A549 (cell line): ENCODE results near the gene FASLG. TPM values are rescaled to one million over a fixed set of nuclear protein-coding genes. Genes with fewer than 3 reads are reported as not detected.

Source experiments
- ATAC-seq, 2 experiments: fragments of 200-7000 bp in 1 of 2; fragments of >200 bp in 1 of 2; cut with Nextera tagmentation in 1 of 2; cut with Tn5 transposase in 1 of 2; 3 replicates each; pipeline versions ENCODE4 v1.8.0 to v1.9.1; 2018 to 2020; ENCODE audit warnings: mild to moderate bottlenecking in 1 of 2, moderate library complexity in 1 of 2
- CTCF ChIA-PET: fragments of 300-600 bp; sonication (Branson Sonifier 250); formaldehyde crosslinking; extraction: SDS; loops from one replicate; lab custom pipeline; 2021; ENCODE audit warnings: antibody characterized with exemption, inconsistent platforms; lab: Yijun Ruan, JAX
- POLR2A ChIA-PET: fragments of 350-600 bp; formaldehyde crosslinking; extraction: SDS; loops from one replicate; lab custom pipeline; 2021; ENCODE audit warnings: antibody characterized with exemption, inconsistent platforms; lab: Yijun Ruan, JAX
- DNase-seq, 2 experiments: peaks; one replicate each; pipeline versions ENCODE4 v3.0.0 to v3.0.0-alpha.2; 2011 to 2016; ENCODE audit warnings: low read depth in 1 of 2, low spot score in 1 of 2
- FAIRE-seq: peaks from 2 replicates; lab custom pipeline; 2011; peaks lifted over from hg19 to GRCh38; lab: Jason Lieb, UNC
- H3K27ac ChIP-seq, 2 experiments: fragments of >200 bp; sonication (Bioruptor Twin); formaldehyde crosslinking; 3 replicates each; pipeline ENCODE4 v1.5.1; 2016 to 2017
- H3K4me1 ChIP-seq: fragments of >200 bp; sonication (Bioruptor Twin); formaldehyde crosslinking; 3 replicates; pipeline ENCODE4 v1.6.1; 2016
- H3K4me2 ChIP-seq: fragments of >200 bp; sonication (Bioruptor Twin); formaldehyde crosslinking; 3 replicates; pipeline ENCODE4 v1.6.1; 2016
- H3K4me3 ChIP-seq: fragments of >200 bp; sonication (Bioruptor Twin); formaldehyde crosslinking; 3 replicates; pipeline ENCODE4 v1.5.1; 2016
- H3K9me3 ChIP-seq: fragments of >200 bp; sonication (Bioruptor Twin); formaldehyde crosslinking; 3 replicates; pipeline ENCODE4 v1.6.1; 2016
- BCL3 ChIP-seq: fragments of >200 bp; sonication (Bioruptor Twin); formaldehyde crosslinking; IDR thresholded peaks from 3 replicates; pipeline ENCODE4 v1.6.1; 2016
- CBX2 ChIP-seq: fragments of 200-600 bp; sonication (generic); IDR thresholded peaks from 2 replicates; pipeline ENCODE4 v1.6.1; 2016; ENCODE audit warnings: low read depth, mild to moderate bottlenecking, borderline replicate concordance
- CEBPB ChIP-seq, 2 experiments: fragments of >200 bp in 1 of 2; sonication (Bioruptor Twin) in 1 of 2; formaldehyde crosslinking in 1 of 2; IDR thresholded peaks; 2 replicates each; pipeline ENCODE4 v1.6.1; 2012 to 2016
- CHD4 ChIP-seq: fragments of 200-600 bp; sonication (generic); IDR thresholded peaks from 2 replicates; pipeline ENCODE4 v1.6.1; 2016; ENCODE audit warnings: antibody characterized with exemption, mild to moderate bottlenecking, borderline replicate concordance
- CTCF ChIP-seq: fragments of >200 bp; sonication (Bioruptor Twin); formaldehyde crosslinking; IDR thresholded peaks from 3 replicates; pipeline ENCODE4 v1.5.1; 2016
- E2F6 ChIP-seq: IDR thresholded peaks from 2 replicates; pipeline ENCODE4 v1.6.1; 2012; ENCODE audit warnings: low read depth, borderline replicate concordance
- EHF ChIP-seq: fragments of 250-450 bp; sonication (Bioruptor Pico); IDR thresholded peaks from 2 replicates; pipeline ENCODE4 v1.5.0; 2020; ENCODE audit warnings: mild to moderate bottlenecking
- EHMT2 ChIP-seq: fragments of 200-600 bp; sonication (generic); IDR thresholded peaks from 2 replicates; pipeline ENCODE4 v1.6.1; 2016; ENCODE audit warnings: antibody characterized with exemption, low read depth, mild to moderate bottlenecking, moderate library complexity
- FOSL2 ChIP-seq, 2 experiments: fragments of 450-650 bp in 1 of 2; fragments of >200 bp in 1 of 2; sonication (Bioruptor Twin) in 1 of 2; formaldehyde crosslinking; IDR thresholded peaks; 2 replicates each; pipeline versions ENCODE4 v1.5.0 to v1.6.1; 2016 to 2020; ENCODE audit warnings: mild to moderate bottlenecking in 1 of 2, moderate library complexity in 1 of 2
- FOXS1 ChIP-seq: fragments of 250-450 bp; sonication (Bioruptor Pico); IDR thresholded peaks from 2 replicates; pipeline ENCODE4 v1.5.0; 2020; ENCODE audit warnings: mild to moderate bottlenecking, moderate library complexity
- GATA3 ChIP-seq: IDR thresholded peaks from 2 replicates; pipeline ENCODE4 v1.6.1; 2012; ENCODE audit warnings: borderline replicate concordance
- HES2 ChIP-seq: fragments of >200 bp; sonication (Bioruptor Twin); formaldehyde crosslinking; IDR thresholded peaks from 2 replicates; pipeline ENCODE4 v1.6.1; 2016
- HEYL ChIP-seq: fragments of 250-450 bp; sonication (Bioruptor Pico); IDR thresholded peaks from 2 replicates; pipeline ENCODE4 v1.8.0; 2021; ENCODE audit warnings: mild to moderate bottlenecking, moderate library complexity
- HOXA7 ChIP-seq: fragments of 250-450 bp; sonication (Bioruptor Pico); IDR thresholded peaks from 2 replicates; pipeline ENCODE4 v1.5.0; 2020; ENCODE audit warnings: mild to moderate bottlenecking, moderate library complexity
- JUN ChIP-seq, 2 experiments: fragments of >200 bp; sonication (Bioruptor Twin); formaldehyde crosslinking; IDR thresholded peaks; 2 replicates in 1 of 2; 3 replicates in 1 of 2; pipeline ENCODE4 v1.6.1; 2016 to 2017
- JUNB ChIP-seq: fragments of >200 bp; sonication (Bioruptor Twin); formaldehyde crosslinking; IDR thresholded peaks from 2 replicates; pipeline ENCODE4 v1.6.1; 2016
- KDM1A ChIP-seq: fragments of 200-600 bp; sonication (generic); IDR thresholded peaks from 2 replicates; pipeline ENCODE4 v1.6.1; 2016; ENCODE audit warnings: low read depth, mild to moderate bottlenecking
- MYC ChIP-seq: IDR thresholded peaks from 2 replicates; pipeline ENCODE4 v1.6.1; 2012; ENCODE audit warnings: mild to moderate bottlenecking, inconsistent platforms, low read length, improper control_type of control experiment, borderline replicate concordance
- NR3C1 ChIP-seq: fragments of >200 bp; sonication (Bioruptor Twin); formaldehyde crosslinking; IDR thresholded peaks from 3 replicates; pipeline ENCODE4 v1.6.1; 2017
- PBX3 ChIP-seq: IDR thresholded peaks from 2 replicates; pipeline ENCODE4 v1.6.1; 2012
- POLR2A ChIP-seq: IDR thresholded peaks from 2 replicates; pipeline ENCODE4 v1.6.1; 2012; ENCODE audit warnings: mild to moderate bottlenecking, low read length
- POLR2AphosphoS2 ChIP-seq: conservative IDR thresholded peaks from 2 replicates; pipeline ENCODE4 v1.6.1; 2012; ENCODE audit warnings: low read length, improper control_type of control experiment, inconsistent platforms
- RAD21 ChIP-seq, 2 experiments: fragments of >200 bp in 1 of 2; sonication (Bioruptor Twin) in 1 of 2; formaldehyde crosslinking in 1 of 2; IDR thresholded peaks in 1 of 2; conservative IDR thresholded peaks in 1 of 2; 2 replicates in 1 of 2; 3 replicates in 1 of 2; pipeline ENCODE4 v1.6.1; 2012 to 2018; ENCODE audit warnings: inconsistent platforms in 1 of 2
- RFX5 ChIP-seq: fragments of 450-650 bp; IDR thresholded peaks from 2 replicates; pipeline ENCODE4 v1.7.1; 2014; ENCODE audit warnings: antibody characterized with exemption, mild to moderate bottlenecking, moderate library complexity
- RNF2 ChIP-seq: fragments of 200-600 bp; sonication (generic); IDR thresholded peaks from 2 replicates; pipeline ENCODE4 v1.6.1; 2016; ENCODE audit warnings: low read depth, mild to moderate bottlenecking, antibody characterized with exemption, moderate library complexity, borderline replicate concordance
- TFCP2L1 ChIP-seq: fragments of 250-450 bp; sonication (Bioruptor Pico); IDR thresholded peaks from 2 replicates; pipeline ENCODE4 v1.5.0; 2021; ENCODE audit warnings: mild to moderate bottlenecking
- USF2 ChIP-seq: fragments of 450-650 bp; IDR thresholded peaks from 2 replicates; pipeline ENCODE4 v1.6.1; 2014; ENCODE audit warnings: antibody characterized with exemption
- ZFP36 ChIP-seq: fragments of 450-650 bp; IDR thresholded peaks from 2 replicates; pipeline ENCODE4 v1.6.1; 2014; ENCODE audit warnings: borderline replicate concordance; ENCODE audit not compliant: partially characterized antibody
- ZNF302 ChIP-seq: fragments of 250-450 bp; sonication (Bioruptor Pico); IDR thresholded peaks from 2 replicates; pipeline ENCODE4 v1.9.0; 2021; ENCODE audit warnings: inconsistent platforms, mild to moderate bottlenecking, moderate library complexity
- ZSCAN20 ChIP-seq: fragments of 250-450 bp; sonication (Bioruptor Pico); IDR thresholded peaks from 2 replicates; pipeline ENCODE4 v1.8.0; 2022; ENCODE audit warnings: mild to moderate bottlenecking, moderate library complexity
- WGBS: methylation state at CpG from one replicate; pipeline ENCODE4 v1.1.6; 2017; ENCODE audit errors: missing lambda C conversion rate; 5-methylcytosine and 5-hydroxymethylcytosine counted together
- polyA plus RNA-seq, 4 experiments: library from polyadenylated mRNA; depleted of rRNA in 3 of 4; stranded (reverse); fragments of >200 nt; fragmentation: RNase III in 1 of 4; extraction: RNeasy Plus Mini Kit Qiagen cat#74134 plus additional on column Dnase treatment in 1 of 4; gene quantifications; 2 replicates in 3 of 4; 3 replicates in 1 of 4; pipeline ENCODE4 v1.2.3, GENCODE V29; 2011 to 2017

FASLG gene
- polyA plus RNA-seq, 2 of the 4 experiments (the other 2 are of a cell fraction) = not detected

- no peaks in the 10 kb centered on the region for H3K9me3 ChIP-seq
- H3K4me3 ChIP-seq = no peak overlapping the region
- CTCF ChIA-PET = interaction anchor here (1.0 kb wide), 1 partner anchor 45 kb away, joined by 3 read pairs; no protein-coding TSS in a partner anchor
- H3K27ac ChIP-seq = no peak overlapping the region
- DNase-seq (no peak), FAIRE-seq (no peak), ATAC-seq (no peak)
- POLR2A ChIA-PET = no interaction called here
- 82% methylated on average over 3 of the region's 3 CpGs for WGBS
- no peaks in the 10 kb centered on the region for H3K4me1 ChIP-seq
- no peak overlapping the region for H3K4me2 ChIP-seq
- no peak for TF ChIP-seq FOSL2 (IDR thresholded peaks at IDR 0.05)
- no peak for TF ChIP-seq FOSL2 (CRISPR knock-in tag; IDR thresholded peaks at IDR 0.05)
- no peak for TF ChIP-seq KDM1A
- TF ChIP-seq FOXS1 = no peak
- no peak for TF ChIP-seq RAD21 (conservative IDR thresholded peaks at IDR 0.05 in 1 of 2, IDR thresholded peaks at IDR 0.05 in 1 of 2)
- TF ChIP-seq BCL3 = no peak
- no peak for TF ChIP-seq EHMT2
- TF ChIP-seq CEBPB (IDR thresholded peaks at IDR 0.05) = no peak
- TF ChIP-seq USF2 = no peak
- TF ChIP-seq EHF (CRISPR knock-in tag) = no peak
- no peak for TF ChIP-seq ZNF302 (CRISPR knock-in tag)
- no peak for TF ChIP-seq NR3C1
- no peak for TF ChIP-seq HES2
- TF ChIP-seq JUNB = no peak
- no peak for TF ChIP-seq E2F6
- TF ChIP-seq CTCF = no peak
- no peak for TF ChIP-seq POLR2A
- TF ChIP-seq, all 56 proteins: peak for 0
Measured at GRCh38 chr1:172700556-172700955, 41.7 kb downstream of the FASLG start.

- no peak overlapping the region for H3K27ac ChIP-seq
- no peak overlapping the region for H3K4me3 ChIP-seq
- ATAC-seq (no peak), FAIRE-seq (no peak), DNase-seq (no peak)
- H3K4me1 ChIP-seq = no peaks in the 10 kb centered on the region
- no peak overlapping the region for H3K4me2 ChIP-seq
- ChIA-PET POLR2A (no interaction called here), CTCF (interaction anchor here (0.8 kb wide), 1 partner anchor 16 kb away, joined by 3 read pairs; no protein-coding TSS in a partner anchor)
- TF ChIP-seq ZFP36 = no peak
- no peak for TF ChIP-seq EHF (CRISPR knock-in tag)
- TF ChIP-seq CBX2 = no peak
- TF ChIP-seq JUN (IDR thresholded peaks at IDR 0.05) = no peak
- no peak for TF ChIP-seq CEBPB (IDR thresholded peaks at IDR 0.05)
- no peak for TF ChIP-seq GATA3
- no peak for TF ChIP-seq ZSCAN20 (CRISPR knock-in tag)
- TF ChIP-seq TFCP2L1 = no peak
- no peak for TF ChIP-seq RNF2
- TF ChIP-seq RFX5 = no peak
- TF ChIP-seq MYC = no peak
- no peak for TF ChIP-seq BCL3
- TF ChIP-seq POLR2AphosphoS2 = no peak
- no peak for TF ChIP-seq HEYL (CRISPR knock-in tag)
- TF ChIP-seq JUNB = no peak
- TF ChIP-seq PBX3 = no peak
- TF ChIP-seq USF2 = no peak
- no peak for TF ChIP-seq CHD4
- TF ChIP-seq HOXA7 (CRISPR knock-in tag) = no peak
- H3K9me3 ChIP-seq = no peaks in the 10 kb centered on the region
- WGBS = 59% methylated on average over 1 of the region's 1 CpG
Measured at GRCh38 chr1:172704001-172704400, 45.1 kb downstream of the FASLG start.
